H9 (cell line): ENCODE measurements around the gene NUP88. TPM values are rescaled to one million over a fixed set of nuclear protein-coding genes. Genes with fewer than 3 reads are reported as not detected.
A peak's percentile ranks its signal among the peaks of the same experiment; 100 is the strongest.

Experiments used
- DNase-seq: peaks from one replicate; pipeline ENCODE4 v3.0.0-alpha.2; 2017
- H2AFZ ChIP-seq: one replicate; pipeline ENCODE4 v1.6.1; 2013; ENCODE audit warnings: mild to moderate bottlenecking, low read length, control low read depth, moderate library complexity
- H2AK5ac ChIP-seq: 2 replicates; pipeline ENCODE4 v1.6.1; 2013; ENCODE audit warnings: low read length, control low read depth, mixed read lengths; ENCODE audit not compliant: insufficient read length
- H2BK120ac ChIP-seq: one replicate; pipeline ENCODE4 v1.6.1; 2013; ENCODE audit warnings: low read depth, mild to moderate bottlenecking, low read length, control low read depth, inconsistent platforms; ENCODE audit not compliant: poor library complexity, severe bottlenecking
- H2BK12ac ChIP-seq: 2 replicates; pipeline ENCODE4 v1.6.1; 2013; ENCODE audit warnings: low read length, control low read depth, mixed read lengths, low read depth; ENCODE audit not compliant: insufficient read length
- H2BK15ac ChIP-seq: 2 replicates; pipeline ENCODE4 v1.6.1; 2013; ENCODE audit warnings: low read depth, low read length, control low read depth
- H2BK20ac ChIP-seq: one replicate; pipeline ENCODE4 v1.6.1; 2013; ENCODE audit warnings: low read depth, mild to moderate bottlenecking, low read length, control low read depth, inconsistent platforms; ENCODE audit not compliant: poor library complexity, severe bottlenecking
- H2BK5ac ChIP-seq: 2 replicates; pipeline ENCODE4 v1.6.1; 2013; ENCODE audit warnings: low read length, control low read depth, mixed read lengths; ENCODE audit not compliant: insufficient read length
- H3K14ac ChIP-seq: 2 replicates; pipeline ENCODE4 v1.6.1; 2013; ENCODE audit warnings: low read length, control low read depth; ENCODE audit not compliant: insufficient read depth
- H3K18ac ChIP-seq: 2 replicates; pipeline ENCODE4 v1.6.1; 2013; ENCODE audit warnings: low read depth, mild to moderate bottlenecking, mixed read lengths, low read length, control low read depth; ENCODE audit not compliant: insufficient read length
- H3K23ac ChIP-seq: 2 replicates; pipeline ENCODE4 v1.6.1; 2013; ENCODE audit warnings: low read length, control low read depth, mixed read lengths, low read depth; ENCODE audit not compliant: insufficient read length
- H3K23me2 ChIP-seq: 2 replicates; pipeline ENCODE4 v1.6.1; 2013; ENCODE audit warnings: low read depth, mild to moderate bottlenecking, mixed read lengths, low read length, control low read depth; ENCODE audit not compliant: insufficient read length, poor library complexity, severe bottlenecking
- H3K27ac ChIP-seq: 2 replicates; pipeline ENCODE4 v1.5.1; 2013; ENCODE audit warnings: low read length, control low read depth, mixed read lengths, low read depth; ENCODE audit not compliant: insufficient read length
- H3K27me3 ChIP-seq: 2 replicates; pipeline ENCODE4 v1.6.1; 2013; ENCODE audit warnings: low read length, control low read depth, inconsistent platforms; ENCODE audit not compliant: insufficient read depth
- H3K4ac ChIP-seq: 2 replicates; pipeline ENCODE4 v1.6.1; 2013; ENCODE audit warnings: low read depth, mild to moderate bottlenecking, control low read depth, inconsistent platforms, low read length, moderate library complexity
- H3K4me1 ChIP-seq: 2 replicates; pipeline ENCODE4 v1.6.1; 2013; ENCODE audit warnings: low read length, control low read depth, inconsistent platforms; ENCODE audit not compliant: insufficient read depth
- H3K4me2 ChIP-seq: 2 replicates; pipeline ENCODE4 v1.6.1; 2013; ENCODE audit warnings: low read length, control low read depth, mixed read lengths; ENCODE audit not compliant: insufficient read length, insufficient read depth
- H3K56ac ChIP-seq: 2 replicates; pipeline ENCODE4 v1.6.1; 2013; ENCODE audit warnings: low read depth, mild to moderate bottlenecking, mixed read lengths, low read length, control low read depth; ENCODE audit not compliant: insufficient read length
- H3K79me1 ChIP-seq: 2 replicates; pipeline ENCODE4 v1.6.1; 2013; ENCODE audit warnings: low read depth, mild to moderate bottlenecking, moderate library complexity, low read length, control low read depth, inconsistent platforms; ENCODE audit not compliant: insufficient read depth, poor library complexity, severe bottlenecking
- H3K79me2 ChIP-seq: 2 replicates; pipeline ENCODE4 v1.6.1; 2013; ENCODE audit warnings: low read length, control low read depth, inconsistent platforms; ENCODE audit not compliant: insufficient read depth
- H3K9ac ChIP-seq: 2 replicates; pipeline ENCODE4 v1.6.1; 2013; ENCODE audit warnings: low read length, control low read depth, mixed read lengths; ENCODE audit not compliant: insufficient read length; ENCODE audit errors: extremely low read depth
- H3K9me3 ChIP-seq: one replicate; pipeline ENCODE4 v1.6.1; 2013; ENCODE audit warnings: low read depth, low read length, inconsistent platforms; ENCODE audit not compliant: control insufficient read depth
- H3T11ph ChIP-seq: one replicate; pipeline ENCODE4 v1.6.1; 2013; ENCODE audit warnings: mild to moderate bottlenecking, low read length, control low read depth, inconsistent platforms
- H4K20me1 ChIP-seq: one replicate; pipeline ENCODE4 v1.6.1; 2013; ENCODE audit not compliant: control insufficient read depth, insufficient read length, insufficient read depth
- H4K5ac ChIP-seq: 2 replicates; pipeline ENCODE4 v1.6.1; 2013; ENCODE audit warnings: low read depth, mild to moderate bottlenecking, mixed read lengths, low read length, control low read depth; ENCODE audit not compliant: insufficient read length
- H4K8ac ChIP-seq: replicated peaks from 2 replicates; pipeline ENCODE4 v1.6.1; 2013; ENCODE audit warnings: low read length, control low read depth, mixed read lengths, low read depth; ENCODE audit not compliant: insufficient read length
- H4K91ac ChIP-seq: 2 replicates; pipeline ENCODE4 v1.6.1; 2013; ENCODE audit warnings: low read depth, mild to moderate bottlenecking, moderate library complexity, mixed read lengths, low read length, control low read depth; ENCODE audit not compliant: insufficient read length
- H3K27ac Mint-ChIP-seq, 3 experiments: 2 replicates in 2 of 3; 3 replicates in 1 of 3; pipeline ENCODE4 v1.8.0; 2020 to 2021; ENCODE audit warnings: mixed read lengths in 3 of 3, mild to moderate bottlenecking in 1 of 3, moderate library complexity in 1 of 3
- H3K27me3 Mint-ChIP-seq: 2 replicates; pipeline ENCODE4 v1.8.0; 2021; ENCODE audit warnings: low read depth, mild to moderate bottlenecking, moderate library complexity, mixed read lengths
- H3K36me3 Mint-ChIP-seq, 3 experiments: 2 replicates in 2 of 3; 3 replicates in 1 of 3; pipeline ENCODE4 v1.8.0; 2020 to 2021; ENCODE audit warnings: low read depth in 3 of 3, mixed read lengths in 3 of 3; ENCODE audit not compliant: insufficient read depth in 1 of 3
- H3K4me1 Mint-ChIP-seq, 2 experiments: 2 replicates each; pipeline ENCODE4 v1.8.0; 2020; ENCODE audit warnings: mixed read lengths in 2 of 2
- H3K4me3 Mint-ChIP-seq, 2 experiments: 2 replicates in 1 of 2; 3 replicates in 1 of 2; pipeline ENCODE4 v1.8.0; 2020 to 2021; ENCODE audit warnings: mild to moderate bottlenecking in 2 of 2, mixed read lengths in 2 of 2, moderate library complexity in 1 of 2
- H3K9me3 Mint-ChIP-seq, 2 experiments: 2 replicates in 1 of 2; 3 replicates in 1 of 2; pipeline ENCODE4 v1.8.0; 2020; ENCODE audit warnings: mild to moderate bottlenecking in 2 of 2, mixed read lengths in 2 of 2, moderate library complexity in 1 of 2
- WGBS: extraction: QIAGEN DNeasy Blood & Tissue Kit; methylation state at CpG from one replicate; pipeline ENCODE4 v1.1.7; 2013; ENCODE audit warnings: missing lambda C conversion rate, low lambda C conversion rate, mixed read lengths; ENCODE audit not compliant: insufficient read length; ENCODE audit errors: extremely low coverage; 5-methylcytosine and 5-hydroxymethylcytosine counted together
- total RNA-seq: library from RNA; stranded (reverse); gene quantifications from 2 replicates; pipeline ENCODE4 v1.2.1, GENCODE V29; 2021
- TF ChIP-seq, protein P1 (sequence below): fragments of 200-600 bp; sonication (generic); conservative IDR thresholded peaks from 3 replicates; pipeline ENCODE4 v1.8.0; 2021; ENCODE audit warnings: antibody characterized with exemption, mild to moderate bottlenecking

Gene NUP88
- total RNA-seq, 1 experiment from 2014 or later = 98.2 TPM

DNA sequence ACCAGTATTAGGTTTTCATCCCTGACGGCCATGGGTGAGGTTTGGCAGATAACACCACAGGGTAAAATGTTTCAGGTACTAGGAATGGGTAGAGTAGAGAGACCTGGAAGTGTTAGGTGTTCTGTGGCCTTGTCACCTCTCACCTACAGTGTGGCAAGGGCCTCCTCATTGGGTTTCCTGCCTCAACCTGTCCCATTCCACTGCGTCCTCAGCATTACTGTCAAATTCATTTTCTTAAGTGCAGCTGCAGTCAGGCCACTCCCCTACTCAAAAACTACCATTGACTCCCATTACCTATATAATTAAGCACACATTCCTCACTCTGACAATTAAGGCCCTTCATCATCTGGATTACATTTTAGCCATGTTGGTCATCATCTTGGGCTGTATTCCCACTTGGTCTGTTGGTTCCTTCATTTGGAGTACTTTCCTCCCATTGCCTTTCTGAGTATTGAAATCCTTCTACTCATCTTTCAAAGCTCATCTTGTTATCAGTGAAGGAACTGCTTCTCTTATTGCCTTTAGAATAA, 64.5 kb downstream of the NUP88 start:
- Histone ChIP-seq H3K14ac (no peak overlapping the region), H4K91ac (no peak overlapping the region), H3K79me1 (no peaks in the 10 kb centered on the region), H3K9me3 (no peaks in the 10 kb centered on the region), H2BK15ac (no peak overlapping the region), H3K9ac (no peak overlapping the region), H2AFZ (no peak overlapping the region), H3K27ac (no peak overlapping the region), H4K8ac (no peak overlapping the region), H4K20me1 (no peaks in the 10 kb centered on the region), H3K18ac (no peak overlapping the region), H3K79me2 (no peaks in the 10 kb centered on the region), H3T11ph (no peak overlapping the region), H3K4me2 (no peak overlapping the region), H4K5ac (no peak overlapping the region), H2AK5ac (no peak overlapping the region), H3K27me3 (no peaks in the 10 kb centered on the region), H2BK12ac (no peak overlapping the region), H3K56ac (no peak overlapping the region), H2BK5ac (peak overlapping the region; percentile 55), H2BK120ac (no peak overlapping the region), H3K23ac (no peak overlapping the region), H3K23me2 (no peaks in the 10 kb centered on the region), H3K4me1 (no peaks in the 10 kb centered on the region), H2BK20ac (no peak overlapping the region), H3K4ac (no peak overlapping the region)
- no peak for DNase-seq
- Mint-ChIP-seq H3K4me1 (peaks cover 0 to 5% of the 10 kb centered on the region in 2 experiments; a peak in 1 of 4 replicates), H3K4me3 (no peak overlapping the region), H3K36me3 (peaks cover 19 to 61% (median 23%) of the 10 kb centered on the region in 3 experiments; a peak in 6 of 7 replicates), H3K27me3 (no peaks in the 10 kb centered on the region), H3K9me3 (no peaks in the 10 kb centered on the region), H3K27ac (peak overlapping the region in 1 of 3 experiments; percentile 33; a peak in 1 of 7 replicates)
- TF ChIP-seq, protein P1, sequence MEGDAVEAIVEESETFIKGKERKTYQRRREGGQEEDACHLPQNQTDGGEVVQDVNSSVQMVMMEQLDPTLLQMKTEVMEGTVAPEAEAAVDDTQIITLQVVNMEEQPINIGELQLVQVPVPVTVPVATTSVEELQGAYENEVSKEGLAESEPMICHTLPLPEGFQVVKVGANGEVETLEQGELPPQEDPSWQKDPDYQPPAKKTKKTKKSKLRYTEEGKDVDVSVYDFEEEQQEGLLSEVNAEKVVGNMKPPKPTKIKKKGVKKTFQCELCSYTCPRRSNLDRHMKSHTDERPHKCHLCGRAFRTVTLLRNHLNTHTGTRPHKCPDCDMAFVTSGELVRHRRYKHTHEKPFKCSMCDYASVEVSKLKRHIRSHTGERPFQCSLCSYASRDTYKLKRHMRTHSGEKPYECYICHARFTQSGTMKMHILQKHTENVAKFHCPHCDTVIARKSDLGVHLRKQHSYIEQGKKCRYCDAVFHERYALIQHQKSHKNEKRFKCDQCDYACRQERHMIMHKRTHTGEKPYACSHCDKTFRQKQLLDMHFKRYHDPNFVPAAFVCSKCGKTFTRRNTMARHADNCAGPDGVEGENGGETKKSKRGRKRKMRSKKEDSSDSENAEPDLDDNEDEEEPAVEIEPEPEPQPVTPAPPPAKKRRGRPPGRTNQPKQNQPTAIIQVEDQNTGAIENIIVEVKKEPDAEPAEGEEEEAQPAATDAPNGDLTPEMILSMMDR = no peak
- WGBS = no CpG with 5 or more reads among the region's 2 CpGs
